ENCODE data around the gene CTXND1.
"Not testable (repeated sequence)": the region's sequence is repeated elsewhere in the genome, so short reads cannot be mapped to it uniquely, and the experiment has no call there.

The CTXND1 gene

GRCh38 chr15:80155378-80156175 is 96.4 kb downstream of the CTXND1 start:
- not testable (repeated sequence) for DNase-seq

GRCh38 chr15:80155001-80155377 is 97.0 kb downstream of the CTXND1 start:
- no peak for DNase-seq

- DNase-seq: no peak
Measured at GRCh38 chr15:80154336-80154735, 97.7 kb downstream of the CTXND1 start.

- DNase-seq: no peak
Measured at GRCh38 chr15:80153900-80154299, 98.1 kb downstream of the CTXND1 start.

- DNase-seq: no peak
Measured at GRCh38 chr15:80152896-80153876, 98.8 kb downstream of the CTXND1 start, which contains the start of gene FAH. Gene FAH (plus strand): TSS chr15:80152999. CDS start chr15:80153055, 56 bp downstream.

- DNase-seq: peak; percentile 14
Measured at GRCh38 chr15:80152180-80152895, 99.7 kb downstream of the CTXND1 start.

GRCh38 chr15:80151576-80151975 is 100.4 kb downstream of the CTXND1 start:
- DNase-seq: no peak

GRCh38 chr15:80151148-80151547 is 100.9 kb downstream of the CTXND1 start:
- DNase-seq: no peak
